Hepatocyte (in vitro differentiated cells): ENCODE results near the gene CPEB3. TPM values are rescaled to one million over a fixed set of nuclear protein-coding genes. Genes with fewer than 3 reads are reported as not detected.

Experiments
- DNase-seq: peaks from one replicate; pipeline ENCODE4 v3.0.0-alpha.2; 2016; ENCODE audit warnings: low spot score
- H2AFZ ChIP-seq: fragments of 200-600 bp; sonication (generic); 2 replicates; pipeline ENCODE4 v1.6.0; 2016; ENCODE audit warnings: antibody characterized with exemption, mild to moderate bottlenecking
- H3K27ac ChIP-seq: fragments of 200-600 bp; sonication (generic); 2 replicates; pipeline ENCODE4 v1.5.1; 2016; ENCODE audit warnings: mild to moderate bottlenecking
- H3K27me3 ChIP-seq: fragments of 200-600 bp; sonication (generic); 2 replicates; pipeline ENCODE4 v1.6.1; 2016
- H3K36me3 ChIP-seq: fragments of 200-600 bp; sonication (generic); replicated peaks from 2 replicates; pipeline ENCODE4 v1.5.1; 2016; ENCODE audit warnings: low read depth; ENCODE audit not compliant: insufficient read depth
- H3K4me1 ChIP-seq: fragments of 200-600 bp; sonication (generic); 2 replicates; pipeline ENCODE4 v1.5.1; 2016; ENCODE audit warnings: mild to moderate bottlenecking, moderate library complexity; ENCODE audit not compliant: insufficient read depth
- H3K4me2 ChIP-seq: fragments of 200-600 bp; sonication (generic); 2 replicates; pipeline ENCODE4 v1.6.0; 2016
- H3K4me3 ChIP-seq: fragments of 200-600 bp; sonication (generic); 2 replicates; pipeline ENCODE4 v1.5.1; 2016; ENCODE audit warnings: mild to moderate bottlenecking
- H3K79me2 ChIP-seq: fragments of 200-600 bp; sonication (generic); 2 replicates; pipeline ENCODE4 v1.6.0; 2017; ENCODE audit warnings: mild to moderate bottlenecking
- H3K9me2 ChIP-seq: fragments of 200-600 bp; sonication (generic); replicated peaks from 2 replicates; pipeline ENCODE4 v1.6.0; 2017; ENCODE audit warnings: mild to moderate bottlenecking; ENCODE audit not compliant: insufficient read depth
- H3K9me3 ChIP-seq: fragments of 200-600 bp; sonication (generic); 2 replicates; pipeline ENCODE4 v1.5.1; 2016; ENCODE audit warnings: low read depth, mild to moderate bottlenecking
- H4K20me1 ChIP-seq: fragments of 200-600 bp; sonication (generic); 2 replicates; pipeline ENCODE4 v1.6.0; 2016; ENCODE audit warnings: mild to moderate bottlenecking; ENCODE audit not compliant: insufficient read depth, poor library complexity, severe bottlenecking
- CTCF ChIP-seq: fragments of 200-600 bp; sonication (generic); IDR thresholded peaks from 2 replicates; pipeline ENCODE4 v1.5.1; 2016; ENCODE audit warnings: antibody characterized with exemption, mild to moderate bottlenecking; ENCODE audit not compliant: poor library complexity
- EZH2 ChIP-seq: fragments of 200-600 bp; sonication (generic); IDR thresholded peaks from 2 replicates; pipeline ENCODE4 v1.6.1; 2016; ENCODE audit warnings: antibody characterized with exemption, mild to moderate bottlenecking, borderline replicate concordance
- EZH2phosphoT487 ChIP-seq: fragments of 200-600 bp; sonication (generic); IDR thresholded peaks from one replicate; pipeline ENCODE4 v1.6.1; 2018; ENCODE audit warnings: antibody characterized with exemption, mild to moderate bottlenecking, low read depth, moderate library complexity; ENCODE audit not compliant: unreplicated experiment, severe bottlenecking
- WGBS: methylation state at CpG from one replicate; pipeline ENCODE4 v1.1.6; 2016; ENCODE audit warnings: low lambda C conversion rate; ENCODE audit errors: missing lambda C conversion rate; 5-methylcytosine and 5-hydroxymethylcytosine counted together
- polyA plus RNA-seq: library from polyadenylated mRNA; unstranded; fragments of >200 nt; fragmentation: Nextera tagmentation; extraction: Ambion mirVana; gene quantifications from 2 replicates; pipeline ENCODE4 v1.2.1, GENCODE V29; 2016
- total RNA-seq: library from RNA; depleted of rRNA; stranded (reverse); fragments of >200 nt; gene quantifications from 2 replicates; pipeline ENCODE4 v1.2.3, GENCODE V29; 2014

CPEB3 gene
- total and polyA plus RNA-seq, 2 experiments from 2014 or later: 4.0 to 4.9 TPM

GRCh38 chr10:92239600-92240288, 51.1 kb downstream of the CPEB3 start:
- Histone ChIP-seq H3K4me1 (peaks cover 9% of the 10 kb centered on the region), H2AFZ (peak overlapping the region; percentile 81), H3K27ac (peak overlapping the region; percentile 86), H3K9me3 (no peaks in the 10 kb centered on the region), H3K9me2 (no peaks in the 10 kb centered on the region), H3K4me3 (peak overlapping the region; percentile 68), H3K27me3 (no peaks in the 10 kb centered on the region), H3K79me2 (peaks cover 35% of the 10 kb centered on the region), H4K20me1 (no peaks in the 10 kb centered on the region), H3K36me3 (no peaks in the 10 kb centered on the region), H3K4me2 (peak overlapping the region; percentile 83)
- peak; percentile 55 for DNase-seq
- WGBS: 1% methylated on average over 63 of the region's 69 CpGs
- TF ChIP-seq EZH2phosphoT487: no peak

DNA sequence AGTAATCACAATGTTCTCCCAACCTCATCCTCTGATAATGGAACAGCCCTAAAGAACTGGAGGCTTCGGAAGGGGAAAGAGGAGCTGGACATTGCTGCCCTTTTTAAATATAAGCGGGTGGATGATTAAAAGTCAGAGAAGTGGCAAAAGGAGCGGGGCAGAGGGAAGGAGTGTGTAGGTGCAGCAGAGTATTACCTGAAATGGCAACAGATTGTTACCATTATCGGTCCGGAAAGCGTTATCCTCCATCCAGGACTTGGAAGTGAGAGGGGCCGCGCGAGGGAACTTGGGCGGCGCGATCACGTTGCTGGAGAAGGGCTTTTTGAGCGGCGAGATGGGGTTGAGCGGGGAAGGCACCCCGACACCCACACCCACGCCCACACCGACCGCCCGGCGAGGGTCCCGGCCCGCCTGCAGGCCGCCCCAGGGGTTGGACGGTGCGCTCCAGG, 51.7 kb downstream of the CPEB3 start:
- peak overlapping the region; percentile 21 for H2AFZ ChIP-seq
- no peaks in the 10 kb centered on the region for H3K9me3 ChIP-seq
- no peaks in the 10 kb centered on the region for H3K9me2 ChIP-seq
- H4K20me1 ChIP-seq: no peaks in the 10 kb centered on the region
- no peak for DNase-seq
- H3K27me3 ChIP-seq: no peaks in the 10 kb centered on the region
- H3K27ac ChIP-seq: peak overlapping the region; percentile 24
- 3% methylated on average over 27 of the region's 27 CpGs for WGBS
- H3K79me2 ChIP-seq: peaks cover 40% of the 10 kb centered on the region
- H3K4me3 ChIP-seq: peak overlapping the region; percentile 68
- peaks cover 9% of the 10 kb centered on the region for H3K4me1 ChIP-seq
- H3K36me3 ChIP-seq: no peaks in the 10 kb centered on the region
- H3K4me2 ChIP-seq: peak overlapping the region; percentile 83
- TF ChIP-seq CTCF (no peak), EZH2 (no peak), EZH2phosphoT487 (no peak)

DNA sequence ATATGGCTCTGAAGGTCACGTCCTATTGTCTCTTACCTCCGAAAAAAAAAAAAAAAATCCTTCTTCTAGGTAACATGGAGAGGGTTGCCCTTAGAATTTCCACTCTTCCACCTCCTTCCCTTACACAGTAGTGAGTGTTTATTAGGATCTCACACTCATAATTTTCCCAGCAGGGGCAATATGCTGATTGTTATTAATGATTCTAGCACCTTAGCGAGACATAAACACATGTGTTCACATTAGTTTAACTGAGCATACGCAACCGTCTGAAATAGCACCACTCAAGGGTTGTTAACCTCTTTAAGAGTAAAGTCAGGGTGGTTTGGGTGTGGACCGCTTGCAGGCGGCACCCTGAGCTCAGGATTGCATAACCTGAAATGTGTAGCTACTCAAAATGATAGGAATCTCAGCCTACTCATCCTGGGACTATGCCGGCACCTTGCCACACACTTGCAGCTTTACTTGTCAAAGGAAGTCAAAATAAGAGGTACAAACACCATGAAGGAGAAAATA, 52.2 kb downstream of the CPEB3 start:
- Histone ChIP-seq H3K9me2 (no peaks in the 10 kb centered on the region), H3K4me3 (peak overlapping the region; percentile 68), H4K20me1 (no peaks in the 10 kb centered on the region), H3K9me3 (no peaks in the 10 kb centered on the region), H3K27me3 (no peaks in the 10 kb centered on the region), H2AFZ (peak overlapping the region; percentile 21), H3K4me1 (peaks cover 9% of the 10 kb centered on the region), H3K36me3 (no peaks in the 10 kb centered on the region), H3K27ac (peak overlapping the region; percentile 24), H3K79me2 (peaks cover 42% of the 10 kb centered on the region), H3K4me2 (peak overlapping the region; percentile 83)
- TF ChIP-seq EZH2: peak; percentile 9
- TF ChIP-seq CTCF: no peak
- peak; percentile 63 for DNase-seq
- 57% methylated on average over 8 of the region's 8 CpGs for WGBS

DNA sequence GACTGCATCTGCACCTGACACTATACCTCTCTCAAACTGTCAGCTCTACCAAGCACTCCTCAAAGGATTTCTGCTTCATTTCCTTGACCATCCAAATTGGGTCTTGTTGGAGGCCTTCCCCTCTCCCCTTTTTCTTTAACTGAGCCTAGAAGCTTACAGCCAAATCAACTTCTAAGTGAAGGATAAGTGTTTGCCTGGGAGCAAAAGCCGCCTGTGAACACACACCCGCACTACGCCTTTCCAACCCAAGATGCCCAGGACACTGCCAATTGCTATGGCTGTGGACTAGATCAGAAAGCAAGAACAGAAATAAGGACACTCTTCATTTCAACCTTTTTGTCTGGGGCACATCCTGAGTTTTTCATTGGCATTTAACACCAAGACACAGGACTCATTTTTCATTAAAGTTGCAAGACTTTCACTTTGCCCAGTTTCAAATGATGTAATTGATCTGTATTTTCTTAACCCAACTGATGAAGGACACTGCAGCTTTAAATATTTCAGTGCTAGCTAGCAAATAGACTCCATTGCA, 52.8 kb downstream of the CPEB3 start:
- H3K4me1 ChIP-seq: peaks cover 9% of the 10 kb centered on the region
- no peaks in the 10 kb centered on the region for H3K27me3 ChIP-seq
- H3K36me3 ChIP-seq: no peaks in the 10 kb centered on the region
- H2AFZ ChIP-seq: no peak overlapping the region
- H4K20me1 ChIP-seq: no peaks in the 10 kb centered on the region
- peak overlapping the region; percentile 83 for H3K4me2 ChIP-seq
- peak overlapping the region; percentile 68 for H3K4me3 ChIP-seq
- H3K9me2 ChIP-seq: no peaks in the 10 kb centered on the region
- peaks cover 42% of the 10 kb centered on the region for H3K79me2 ChIP-seq
- WGBS: 95% methylated on average over 3 of the region's 3 CpGs
- no peak for DNase-seq
- no peak overlapping the region for H3K27ac ChIP-seq
- H3K9me3 ChIP-seq: no peaks in the 10 kb centered on the region
- TF ChIP-seq EZH2 (no peak), CTCF (no peak), EZH2phosphoT487 (no peak)
